Adrenal gland (tissue), 5 donors: ENCODE results near the gene MICAL3.

Source experiments
- CTCF ChIP-seq, 6 experiments: fragments of 450-650 bp in 4 of 6; fragments of 200-600 bp in 2 of 6; sonication (generic) in 1 of 6; IDR thresholded peaks; 1 replicate in 5 of 6; 2 replicates in 1 of 6; pipeline versions ENCODE4 v1.5.1 to v1.8.0; 2016 to 2021; ENCODE audit warnings: antibody characterized with exemption in 6 of 6, mild to moderate bottlenecking in 2 of 6, moderate library complexity in 1 of 6
- POLR2A ChIP-seq, 2 donors: fragments of 450-650 bp; IDR thresholded peaks; one replicate each; pipeline ENCODE4 v1.6.1; 2017; ENCODE audit warnings: antibody characterized with exemption in 2 of 2, mild to moderate bottlenecking in 2 of 2, moderate library complexity in 1 of 2
- donor health status: DM: no; HTN: no; CAD: no.

- TF ChIP-seq POLR2A (IDR thresholded peaks at IDR 0.05) (no peak), CTCF (IDR thresholded peaks at IDR 0.05) (no peak)
These were observed 171.3 kb downstream of the MICAL3 start for GRCh38 chr22:17853073-17853472.
